Esophagus squamous epithelium (tissue), 4 donors: Measurements from ENCODE around the gene CCR1.

Source experiments
- CTCF ChIP-seq, 6 experiments: fragments of 450-650 bp in 4 of 6; fragments of 200-600 bp in 2 of 6; sonication (generic) in 2 of 6; IDR thresholded peaks; one replicate each; pipeline ENCODE4 v1.5.1; 2016 to 2019; ENCODE audit warnings: antibody characterized with exemption in 6 of 6, mild to moderate bottlenecking in 4 of 6, moderate library complexity in 4 of 6
- POLR2A ChIP-seq, 4 donors: fragments of 450-650 bp; IDR thresholded peaks; one replicate each; pipeline ENCODE4 v1.6.1; 2017; ENCODE audit warnings: antibody characterized with exemption in 4 of 4, mild to moderate bottlenecking in 4 of 4, moderate library complexity in 3 of 4

- no peak for TF ChIP-seq POLR2A (IDR thresholded peaks at IDR 0.05)
- TF ChIP-seq CTCF (IDR thresholded peaks at IDR 0.05): no peak
These were observed 20.4 kb upstream of the CCR1 start for GRCh38 chr3:46228260-46229242.
